ENCODE data around the gene CDC23.
"Not testable (repeated sequence)": the region's sequence is repeated elsewhere in the genome, so short reads cannot be mapped to it uniquely, and the experiment has no call there.

The CDC23 gene

DNA sequence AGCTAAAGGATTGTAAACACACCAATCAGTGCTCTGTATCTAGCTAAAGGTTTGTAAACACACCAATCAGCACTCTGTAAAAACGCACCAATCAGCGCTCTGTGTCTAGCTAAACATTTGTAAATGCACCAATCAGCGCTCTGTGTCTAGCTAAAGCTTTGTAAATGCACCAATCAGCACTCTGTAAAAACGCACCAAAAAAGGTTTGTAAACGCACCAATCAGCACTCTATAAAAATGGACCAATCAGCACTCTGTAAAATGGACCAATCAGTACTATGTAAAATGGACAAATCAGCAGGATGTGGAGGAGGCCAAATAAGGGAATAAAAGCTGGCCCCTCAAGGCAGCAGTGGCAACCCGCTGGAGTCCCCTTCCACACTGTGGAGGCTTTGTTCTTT is 69.5 kb downstream of the CDC23 start:
- DNase-seq (ENCODE audit: low read depth in 2 of 2), result not testable (repeated sequence)

DNA sequence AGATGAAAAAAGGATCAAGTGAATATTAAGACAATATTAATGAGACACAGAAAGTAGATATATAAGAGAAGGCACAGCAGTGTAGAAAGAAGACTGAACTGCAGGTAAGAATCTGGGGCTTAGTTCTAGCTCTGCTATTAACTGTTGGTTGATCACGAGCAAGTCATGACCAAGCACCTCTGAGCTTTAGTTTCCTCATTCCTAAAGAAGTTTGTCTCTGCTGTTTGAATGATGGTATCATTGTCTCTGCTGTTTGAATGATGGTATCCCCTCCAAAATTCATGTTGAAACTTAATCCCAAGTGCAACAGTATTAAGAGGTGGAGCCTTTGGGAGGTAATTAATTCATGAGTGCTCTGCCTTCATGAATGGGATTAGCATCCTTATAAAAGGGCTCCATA is 71.4 kb downstream of the CDC23 start:
- DNase-seq (ENCODE audit: low read depth in 2 of 2), result no peak

DNA sequence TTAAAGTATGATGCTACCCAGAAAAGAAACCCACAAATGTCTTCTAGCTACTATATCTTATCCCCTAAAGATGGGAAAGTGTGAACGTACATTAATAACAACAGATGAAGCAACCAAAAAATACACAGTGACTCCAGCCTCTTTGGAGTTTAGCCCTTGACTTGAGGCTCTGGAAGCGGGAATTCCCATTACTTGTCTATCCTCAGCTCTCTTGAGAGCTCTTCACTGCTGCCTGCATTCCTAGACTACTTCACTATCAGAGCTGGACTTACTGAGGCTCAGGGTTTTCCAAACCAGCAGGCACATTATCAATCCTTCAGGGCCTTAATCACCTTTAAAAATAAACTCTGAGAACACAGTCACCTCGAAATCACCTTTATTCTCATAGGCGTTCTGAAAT is 72.9 kb downstream of the CDC23 start:
- no peak for DNase-seq (ENCODE audit: low read depth in 2 of 2)

DNA sequence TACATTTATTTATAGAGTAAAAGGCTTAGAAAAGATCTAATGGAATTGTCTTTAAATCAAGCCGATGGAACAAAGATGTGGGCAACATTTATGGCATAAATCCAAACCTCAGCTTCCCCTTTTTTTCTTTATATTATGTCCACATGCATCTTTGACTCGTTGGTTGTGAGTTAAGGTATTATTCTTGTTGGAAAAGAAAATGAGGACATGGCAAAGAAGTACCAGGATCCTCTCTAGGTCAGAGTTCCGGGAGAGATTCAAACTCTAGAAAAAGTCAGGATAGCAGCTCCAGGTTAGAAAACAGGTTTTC is 73.4 kb downstream of the CDC23 start:
- DNase-seq (ENCODE audit: low read depth in 2 of 2), result no peak

DNA sequence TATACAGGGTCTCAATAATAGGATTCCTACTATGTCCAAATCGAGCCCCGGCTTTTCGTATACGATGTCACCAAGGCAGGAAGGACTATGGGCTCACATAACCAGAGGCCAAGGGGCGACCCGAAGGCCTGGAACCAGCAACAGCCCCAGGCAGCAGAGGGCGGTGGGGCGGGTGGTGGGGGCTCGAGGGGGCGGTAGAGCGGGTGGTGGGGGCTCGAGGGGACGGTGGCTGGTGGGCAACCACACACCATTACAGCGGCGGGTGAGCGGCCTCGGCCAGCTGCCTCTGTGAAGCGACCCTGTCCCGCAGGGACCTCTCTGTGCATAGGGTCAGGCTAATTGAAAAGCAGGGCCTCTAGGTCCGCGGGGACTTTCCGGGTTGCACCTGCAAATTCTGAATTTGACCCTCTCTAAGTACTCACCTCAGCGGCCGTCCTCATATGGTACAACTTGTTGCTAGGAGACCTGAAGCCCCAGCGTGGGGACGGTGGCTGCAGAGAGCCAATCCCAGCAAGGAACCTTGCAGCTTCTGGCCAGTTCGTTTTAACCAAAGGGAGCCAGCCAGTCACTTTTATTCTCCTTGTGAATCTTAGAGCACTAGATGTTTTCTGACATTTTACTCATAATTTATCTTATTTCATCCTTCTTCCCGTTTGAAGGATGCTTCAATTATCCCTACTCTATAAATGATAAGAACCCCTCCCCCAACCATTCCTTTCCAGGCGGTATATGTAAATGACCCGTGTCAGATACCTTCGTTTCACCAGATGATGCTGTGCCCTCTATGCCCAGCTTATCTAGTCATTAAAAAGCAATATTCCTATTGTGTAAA is 74.0 kb downstream of the CDC23 start, which contains the start of gene NME5:
TSS of gene NME5 (minus strand) at position 480 of the 832 bp plus-strand sequence. CDS start 648 bp downstream, outside the sequence.
- DNase-seq (ENCODE audit: low read depth in 2 of 2), result no peak

All from stimulated activated CD4-positive, alpha-beta T cell treated with anti-CD3 and anti-CD28 coated beads, Interleukin-15, amount 100 ng/mL, for 48 hours (primary cell).